Measurements from ENCODE around the gene C1QTNF8.

C1QTNF8 gene

GRCh38 chr16:1101573-1102332 is 5.7 kb upstream of the C1QTNF8 start (continued):
- no peak for TF ChIP-seq TCF4 (CRISPR knock-in tag; IDR thresholded peaks at IDR 0.05; ENCODE audit: borderline replicate concordance)
- TF ChIP-seq CSRNP3 (CRISPR knock-in tag; IDR thresholded peaks at IDR 0.05) = no peak
- TF ChIP-seq, protein P1, sequence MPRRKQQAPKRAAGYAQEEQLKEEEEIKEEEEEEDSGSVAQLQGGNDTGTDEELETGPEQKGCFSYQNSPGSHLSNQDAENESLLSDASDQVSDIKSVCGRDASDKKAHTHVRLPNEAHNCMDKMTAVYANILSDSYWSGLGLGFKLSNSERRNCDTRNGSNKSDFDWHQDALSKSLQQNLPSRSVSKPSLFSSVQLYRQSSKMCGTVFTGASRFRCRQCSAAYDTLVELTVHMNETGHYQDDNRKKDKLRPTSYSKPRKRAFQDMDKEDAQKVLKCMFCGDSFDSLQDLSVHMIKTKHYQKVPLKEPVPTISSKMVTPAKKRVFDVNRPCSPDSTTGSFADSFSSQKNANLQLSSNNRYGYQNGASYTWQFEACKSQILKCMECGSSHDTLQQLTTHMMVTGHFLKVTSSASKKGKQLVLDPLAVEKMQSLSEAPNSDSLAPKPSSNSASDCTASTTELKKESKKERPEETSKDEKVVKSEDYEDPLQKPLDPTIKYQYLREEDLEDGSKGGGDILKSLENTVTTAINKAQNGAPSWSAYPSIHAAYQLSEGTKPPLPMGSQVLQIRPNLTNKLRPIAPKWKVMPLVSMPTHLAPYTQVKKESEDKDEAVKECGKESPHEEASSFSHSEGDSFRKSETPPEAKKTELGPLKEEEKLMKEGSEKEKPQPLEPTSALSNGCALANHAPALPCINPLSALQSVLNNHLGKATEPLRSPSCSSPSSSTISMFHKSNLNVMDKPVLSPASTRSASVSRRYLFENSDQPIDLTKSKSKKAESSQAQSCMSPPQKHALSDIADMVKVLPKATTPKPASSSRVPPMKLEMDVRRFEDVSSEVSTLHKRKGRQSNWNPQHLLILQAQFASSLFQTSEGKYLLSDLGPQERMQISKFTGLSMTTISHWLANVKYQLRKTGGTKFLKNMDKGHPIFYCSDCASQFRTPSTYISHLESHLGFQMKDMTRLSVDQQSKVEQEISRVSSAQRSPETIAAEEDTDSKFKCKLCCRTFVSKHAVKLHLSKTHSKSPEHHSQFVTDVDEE (CRISPR knock-in tag; IDR thresholded peaks at IDR 0.05) = no peak
- TF ChIP-seq, protein P2, sequence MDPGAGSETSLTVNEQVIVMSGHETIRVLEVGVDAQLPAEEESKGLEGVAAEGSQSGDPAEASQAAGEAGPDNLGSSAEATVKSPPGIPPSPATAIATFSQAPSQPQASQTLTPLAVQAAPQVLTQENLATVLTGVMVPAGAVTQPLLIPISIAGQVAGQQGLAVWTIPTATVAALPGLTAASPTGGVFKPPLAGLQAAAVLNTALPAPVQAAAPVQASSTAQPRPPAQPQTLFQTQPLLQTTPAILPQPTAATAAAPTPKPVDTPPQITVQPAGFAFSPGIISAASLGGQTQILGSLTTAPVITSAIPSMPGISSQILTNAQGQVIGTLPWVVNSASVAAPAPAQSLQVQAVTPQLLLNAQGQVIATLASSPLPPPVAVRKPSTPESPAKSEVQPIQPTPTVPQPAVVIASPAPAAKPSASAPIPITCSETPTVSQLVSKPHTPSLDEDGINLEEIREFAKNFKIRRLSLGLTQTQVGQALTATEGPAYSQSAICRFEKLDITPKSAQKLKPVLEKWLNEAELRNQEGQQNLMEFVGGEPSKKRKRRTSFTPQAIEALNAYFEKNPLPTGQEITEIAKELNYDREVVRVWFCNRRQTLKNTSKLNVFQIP (CRISPR knock-in tag; IDR thresholded peaks at IDR 0.05; ENCODE audit: borderline replicate concordance, low read depth) = no peak

DNA sequence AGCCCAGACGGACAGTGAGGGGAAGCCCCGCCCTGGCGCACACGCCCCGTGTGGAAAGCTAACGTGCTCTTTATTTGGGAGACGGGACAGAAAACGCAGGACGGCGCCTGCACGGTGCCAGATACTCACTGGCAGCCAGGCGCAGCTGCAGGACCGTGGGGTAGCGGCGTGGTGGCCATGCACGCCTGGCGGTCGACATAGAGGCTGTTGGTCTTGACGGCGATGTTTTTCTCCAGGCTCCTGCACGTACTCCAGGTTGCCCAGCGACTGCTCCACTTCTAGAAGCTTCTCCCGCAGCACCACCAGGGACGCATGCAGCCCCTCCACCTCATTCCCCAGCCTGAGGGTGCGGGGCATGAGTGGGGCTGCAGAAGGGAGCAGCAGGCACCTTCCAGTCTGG is 5.1 kb upstream of the C1QTNF8 start:
- TF ChIP-seq ARNTL (CRISPR knock-in tag; IDR thresholded peaks at IDR 0.05; ENCODE audit: borderline replicate concordance, low read depth) (no peak), ZNF565 (CRISPR knock-in tag; conservative IDR thresholded peaks at IDR 0.05; ENCODE audit: low read depth) (no peak), ZNF70 (CRISPR knock-in tag; IDR thresholded peaks at IDR 0.05) (no peak), BACH2 (CRISPR knock-in tag; IDR thresholded peaks at IDR 0.05; ENCODE audit: borderline replicate concordance) (no peak), SNAI2 (CRISPR knock-in tag; IDR thresholded peaks at IDR 0.05) (no peak), ESRRG (CRISPR knock-in tag; IDR thresholded peaks at IDR 0.05) (no peak), ZFP3 (CRISPR knock-in tag; IDR thresholded peaks at IDR 0.05) (no peak), OSR1 (CRISPR knock-in tag; IDR thresholded peaks at IDR 0.05) (no peak), PPARA (CRISPR knock-in tag; IDR thresholded peaks at IDR 0.05; ENCODE audit: borderline replicate concordance) (no peak), ISL1 (CRISPR knock-in tag; IDR thresholded peaks at IDR 0.05) (no peak), CSRNP3 (CRISPR knock-in tag; IDR thresholded peaks at IDR 0.05) (no peak), CSDC2 (CRISPR knock-in tag; IDR thresholded peaks at IDR 0.05) (no peak), GLIS3 (CRISPR knock-in tag; IDR thresholded peaks at IDR 0.05) (no peak), ZC3H10 (CRISPR knock-in tag; IDR thresholded peaks at IDR 0.05) (no peak), ZFP30 (CRISPR knock-in tag; IDR thresholded peaks at IDR 0.05) (no peak), TOX (CRISPR knock-in tag; IDR thresholded peaks at IDR 0.05; ENCODE audit: borderline replicate concordance) (no peak)
- TF ChIP-seq, protein P2 (CRISPR knock-in tag; IDR thresholded peaks at IDR 0.05; ENCODE audit: borderline replicate concordance, low read depth) = no peak
- TF ChIP-seq, protein P1 (CRISPR knock-in tag; IDR thresholded peaks at IDR 0.05) = no peak
- TF ChIP-seq, protein P3, sequence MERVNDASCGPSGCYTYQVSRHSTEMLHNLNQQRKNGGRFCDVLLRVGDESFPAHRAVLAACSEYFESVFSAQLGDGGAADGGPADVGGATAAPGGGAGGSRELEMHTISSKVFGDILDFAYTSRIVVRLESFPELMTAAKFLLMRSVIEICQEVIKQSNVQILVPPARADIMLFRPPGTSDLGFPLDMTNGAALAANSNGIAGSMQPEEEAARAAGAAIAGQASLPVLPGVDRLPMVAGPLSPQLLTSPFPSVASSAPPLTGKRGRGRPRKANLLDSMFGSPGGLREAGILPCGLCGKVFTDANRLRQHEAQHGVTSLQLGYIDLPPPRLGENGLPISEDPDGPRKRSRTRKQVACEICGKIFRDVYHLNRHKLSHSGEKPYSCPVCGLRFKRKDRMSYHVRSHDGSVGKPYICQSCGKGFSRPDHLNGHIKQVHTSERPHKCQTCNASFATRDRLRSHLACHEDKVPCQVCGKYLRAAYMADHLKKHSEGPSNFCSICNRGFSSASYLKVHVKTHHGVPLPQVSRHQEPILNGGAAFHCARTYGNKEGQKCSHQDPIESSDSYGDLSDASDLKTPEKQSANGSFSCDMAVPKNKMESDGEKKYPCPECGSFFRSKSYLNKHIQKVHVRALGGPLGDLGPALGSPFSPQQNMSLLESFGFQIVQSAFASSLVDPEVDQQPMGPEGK (CRISPR knock-in tag; IDR thresholded peaks at IDR 0.05; ENCODE audit: borderline replicate concordance) = no peak
- no peak for ATAC-seq

Data from SK-N-SH treated with all-trans-retinoic acid at 6 μM for 48 hours (cell line).